Caco-2 (cell line): Measurements from ENCODE around the gene EHD1. TPM values are rescaled to one million over a fixed set of nuclear protein-coding genes. Genes with fewer than 3 reads are reported as not detected.

Experiments
- BruUV-seq: library from RNA; stranded (reverse); fragments of 400-500 nt; replicated peaks from 2 replicates; lab custom pipeline; 2021; lab: Mats Ljungman, UMichigan
- CTCF ChIA-PET: fragments of 300-600 bp; sonication (Branson Sonifier 250); formaldehyde crosslinking; loops from one replicate; lab custom pipeline; 2022; ENCODE audit warnings: antibody characterized with exemption; lab: Charles Lee
- POLR2A ChIA-PET: fragments of 300-600 bp; sonication (Branson Sonifier 250); formaldehyde crosslinking; loops from one replicate; lab custom pipeline; 2022; ENCODE audit warnings: antibody characterized with exemption; lab: Charles Lee
- DNase-seq, 2 experiments: peaks; one replicate each; pipeline versions ENCODE4 v3.0.0 to v3.0.0-alpha.2; 2020 to 2022
- H3K27me3 ChIP-seq: replicated peaks from 2 replicates; pipeline ENCODE4 v1.6.0; 2011; ENCODE audit warnings: low read length; ENCODE audit not compliant: control insufficient read depth, insufficient read depth
- H3K36me3 ChIP-seq: 2 replicates; pipeline ENCODE4 v1.5.1; 2011; ENCODE audit warnings: low read length; ENCODE audit not compliant: control insufficient read depth, insufficient read depth
- H3K4me1 ChIP-seq: fragments of 250-450 bp; sonication (Bioruptor Pico); 2 replicates; pipeline ENCODE4 v1.5.1; 2020; ENCODE audit warnings: mild to moderate bottlenecking
- H3K4me3 ChIP-seq: 2 replicates; pipeline ENCODE4 v1.5.1; 2011; ENCODE audit warnings: low read depth, mild to moderate bottlenecking, control low read depth, low read length
- H3K9me3 ChIP-seq: fragments of 250-450 bp; sonication (Bioruptor Pico); 2 replicates; pipeline ENCODE4 v1.5.1; 2020; ENCODE audit warnings: mild to moderate bottlenecking, moderate library complexity
- H3K27ac Mint-ChIP-seq: one replicate; pipeline ENCODE4 v1.8.0; 2022; ENCODE audit warnings: mixed read lengths; ENCODE audit not compliant: unreplicated experiment
- H3K27me3 Mint-ChIP-seq: one replicate; pipeline ENCODE4 v1.8.0; 2022; ENCODE audit warnings: mixed read lengths; ENCODE audit not compliant: insufficient read depth, unreplicated experiment
- H3K36me3 Mint-ChIP-seq: one replicate; pipeline ENCODE4 v1.8.0; 2022; ENCODE audit warnings: mild to moderate bottlenecking, mixed read lengths; ENCODE audit not compliant: insufficient read depth, unreplicated experiment
- H3K4me1 Mint-ChIP-seq: one replicate; pipeline ENCODE4 v1.8.0; 2022; ENCODE audit warnings: low read depth, mixed read lengths; ENCODE audit not compliant: unreplicated experiment
- H3K4me3 Mint-ChIP-seq: one replicate; pipeline ENCODE4 v1.8.0; 2022; ENCODE audit warnings: mild to moderate bottlenecking, moderate library complexity, mixed read lengths; ENCODE audit not compliant: unreplicated experiment
- H3K9me3 Mint-ChIP-seq: one replicate; pipeline ENCODE4 v1.8.0; 2022; ENCODE audit warnings: mixed read lengths; ENCODE audit not compliant: unreplicated experiment
- CTCF ChIP-seq, 2 experiments: fragments of 200-600 bp in 1 of 2; IDR thresholded peaks; 1 replicate in 1 of 2; 2 replicates in 1 of 2; pipeline versions ENCODE4 v1.5.1 to v1.8.0; 2011 to 2022; ENCODE audit warnings: antibody characterized with exemption in 1 of 2, control low read depth in 1 of 2, inconsistent platforms in 1 of 2, low read depth in 1 of 2, low read length in 1 of 2, mild to moderate bottlenecking in 1 of 2, moderate library complexity in 1 of 2; ENCODE audit not compliant: insufficient read depth in 1 of 2, severe bottlenecking in 1 of 2, unreplicated experiment in 1 of 2
- intact Hi-C: fragments of 100-400 bp; cut with micrococcal nuclease; formaldehyde crosslinking; loops from one replicate; pipeline ENCODE4 v1.10.0; 2022; ENCODE audit not compliant: unreplicated experiment
- total RNA-seq: library from RNA; stranded (reverse); gene quantifications from 2 replicates; pipeline ENCODE4 v1.2.3, GENCODE V29; 2022

The EHD1 gene
- total RNA-seq, 1 experiment from 2014 or later: 129 TPM

- ChIA-PET CTCF (no interaction called here), POLR2A (no interaction called here)
- H3K27ac Mint-ChIP-seq: no peak overlapping the region
- intact Hi-C loops: no loop called here
- DNase-seq: no peak
- TF ChIP-seq CTCF (IDR thresholded peaks at IDR 0.05; ENCODE audit: insufficient read depth in 1 of 2, low read depth in 1 of 2, low read length in 1 of 2, severe bottlenecking in 1 of 2, unreplicated experiment in 1 of 2): no peak
- no peak overlapping the region for H3K4me3 Mint-ChIP-seq
- no TSS peak for BruUV-seq
- no peak overlapping the region for H3K4me3 ChIP-seq
- no peaks in the 10 kb centered on the region for H3K9me3 Mint-ChIP-seq
- H3K9me3 ChIP-seq: no peaks in the 10 kb centered on the region
- H3K4me1 ChIP-seq: no peaks in the 10 kb centered on the region
- H3K36me3 ChIP-seq: peaks cover 3% of the 10 kb centered on the region
- H3K36me3 Mint-ChIP-seq: peaks cover 30% of the 10 kb centered on the region
- no peaks in the 10 kb centered on the region for H3K27me3 Mint-ChIP-seq
- no peaks in the 10 kb centered on the region for H3K27me3 ChIP-seq
- H3K4me1 Mint-ChIP-seq: no peaks in the 10 kb centered on the region
These were observed 30.3 kb upstream of the EHD1 start for GRCh38 chr11:64908766-64909165.

GRCh38 chr11:64906314-64906635, 27.9 kb upstream of the EHD1 start:
- no peak for DNase-seq
- Mint-ChIP-seq H3K4me3 (no peak overlapping the region), H3K9me3 (no peaks in the 10 kb centered on the region), H3K4me1 (no peaks in the 10 kb centered on the region), H3K27ac (no peak overlapping the region), H3K27me3 (no peaks in the 10 kb centered on the region), H3K36me3 (peaks cover 27% of the 10 kb centered on the region)
- POLR2A ChIA-PET: interaction anchor here (0.6 kb wide), 1 partner anchor 9 kb away, joined by 6 read pairs; no protein-coding TSS in a partner anchor
- intact Hi-C loops: no loop called here
- Histone ChIP-seq H3K4me1 (no peaks in the 10 kb centered on the region), H3K27me3 (no peaks in the 10 kb centered on the region), H3K4me3 (no peak overlapping the region), H3K9me3 (no peaks in the 10 kb centered on the region), H3K36me3 (peaks cover 3% of the 10 kb centered on the region; the same call in 1 of the 2 replicates)
- no TSS peak for BruUV-seq
- CTCF ChIA-PET: interaction anchor here (0.8 kb wide), 1 partner anchor 42 kb away, joined by 4 read pairs; no protein-coding TSS in a partner anchor
- no peak for TF ChIP-seq CTCF (IDR thresholded peaks at IDR 0.05; ENCODE audit: insufficient read depth in 1 of 2, low read depth in 1 of 2, low read length in 1 of 2, severe bottlenecking in 1 of 2, unreplicated experiment in 1 of 2)

GRCh38 chr11:64905516-64906313, 27.3 kb upstream of the EHD1 start:
- CTCF ChIA-PET: interaction anchor here (0.8 kb wide), 2 partner anchors 41 to 108 kb away, joined by 3 to 4 read pairs; partner anchors contain the start of gene ARL2
- no peak overlapping the region for H3K27ac Mint-ChIP-seq

More at GRCh38 chr11:64905516-64906313, 27.3 kb upstream of the EHD1 start:
- intact Hi-C loops: no loop called here
- H3K4me3 ChIP-seq: no peak overlapping the region
- no peak for TF ChIP-seq CTCF (IDR thresholded peaks at IDR 0.05; ENCODE audit: insufficient read depth in 1 of 2, low read depth in 1 of 2, low read length in 1 of 2, severe bottlenecking in 1 of 2, unreplicated experiment in 1 of 2)
- no peaks in the 10 kb centered on the region for H3K27me3 ChIP-seq
- no peak for DNase-seq
- H3K4me1 Mint-ChIP-seq: no peaks in the 10 kb centered on the region
- no peaks in the 10 kb centered on the region for H3K9me3 Mint-ChIP-seq
- no peaks in the 10 kb centered on the region for H3K9me3 ChIP-seq
- H3K4me1 ChIP-seq: no peaks in the 10 kb centered on the region
- H3K36me3 Mint-ChIP-seq: peaks cover 26% of the 10 kb centered on the region
- H3K27me3 Mint-ChIP-seq: no peaks in the 10 kb centered on the region
- no peak overlapping the region for H3K4me3 Mint-ChIP-seq
- no TSS peak for BruUV-seq
- POLR2A ChIA-PET: no interaction called here
- H3K36me3 ChIP-seq: peaks cover 1% of the 10 kb centered on the region; the same call in 1 of the 2 replicates
